ES-I3 (cell line): ENCODE measurements around the gene PRAMEF15.
"Not testable (repeated sequence)": the region's sequence is repeated elsewhere in the genome, so short reads cannot be mapped to it uniquely, and the experiment has no call there.

Experiments used
- H3K36me3 ChIP-seq: 2 replicates; pipeline ENCODE4 v1.6.1; 2013; ENCODE audit warnings: mild to moderate bottlenecking, low read length, control low read depth, moderate library complexity; ENCODE audit not compliant: insufficient read depth
- H3K4me1 ChIP-seq: 2 replicates; pipeline ENCODE4 v1.6.1; 2013; ENCODE audit warnings: mild to moderate bottlenecking, control low read depth, low read length; ENCODE audit not compliant: insufficient read depth
- H3K9ac ChIP-seq: 2 replicates; pipeline ENCODE4 v1.6.1; 2013; ENCODE audit warnings: low read depth, mild to moderate bottlenecking, low read length, moderate library complexity
- H3K9me3 ChIP-seq: 2 replicates; pipeline ENCODE4 v1.6.1; 2013; ENCODE audit warnings: mild to moderate bottlenecking, low read length, moderate library complexity; ENCODE audit not compliant: control insufficient read depth, insufficient read depth

PRAMEF15 gene

GRCh38 chr1:13315281-13315680 is at the start of gene PRAMEF15:
PRAMEF15 (plus strand) TSS chr1:13315581; CDS start chr1:13318408, 2,827 bp downstream.
- not testable (repeated sequence) for H3K9me3 ChIP-seq, H3K9ac ChIP-seq, H3K4me1 ChIP-seq, H3K36me3 ChIP-seq

GRCh38 chr1:13277016-13277415 is 38.4 kb upstream of the PRAMEF15 start:
- not testable (repeated sequence) for H3K4me1 ChIP-seq, H3K9me3 ChIP-seq, H3K9ac ChIP-seq, H3K36me3 ChIP-seq

GRCh38 chr1:13279617-13280016 is 35.8 kb upstream of the PRAMEF15 start:
- not testable (repeated sequence) for H3K4me1 ChIP-seq, H3K36me3 ChIP-seq, H3K9me3 ChIP-seq, H3K9ac ChIP-seq

GRCh38 chr1:13285037-13285436 is 30.3 kb upstream of the PRAMEF15 start, which contains the start of gene PRAMEF8:
PRAMEF8 (minus strand) TSS chr1:13285137; CDS start chr1:13284091, 1,046 bp downstream.
- not testable (repeated sequence) for H3K4me1 ChIP-seq, H3K9ac ChIP-seq, H3K36me3 ChIP-seq, H3K9me3 ChIP-seq

- H3K4me1 ChIP-seq, H3K9me3 ChIP-seq, H3K9ac ChIP-seq, H3K36me3 ChIP-seq: not testable (repeated sequence)
Observed at GRCh38 chr1:13289030-13289429, 26.4 kb upstream of the PRAMEF15 start.

- H3K9ac ChIP-seq, H3K4me1 ChIP-seq, H3K36me3 ChIP-seq, H3K9me3 ChIP-seq: not testable (repeated sequence)
Observed at GRCh38 chr1:13297216-13297931, 18.0 kb upstream of the PRAMEF15 start.

- H3K4me1 ChIP-seq, H3K9me3 ChIP-seq, H3K36me3 ChIP-seq, H3K9ac ChIP-seq: not testable (repeated sequence)
Observed at GRCh38 chr1:13298699-13299098, 16.7 kb upstream of the PRAMEF15 start.

GRCh38 chr1:13302197-13302596 is 13.2 kb upstream of the PRAMEF15 start:
- H3K9me3 ChIP-seq, H3K36me3 ChIP-seq, H3K9ac ChIP-seq, H3K4me1 ChIP-seq: not testable (repeated sequence)

- H3K9ac ChIP-seq, H3K9me3 ChIP-seq, H3K36me3 ChIP-seq, H3K4me1 ChIP-seq: not testable (repeated sequence)
Observed at GRCh38 chr1:13303239-13303638, 12.1 kb upstream of the PRAMEF15 start, which contains the start of gene PRAMEF33. PRAMEF33 (plus strand) TSS chr1:13303539; CDS start chr1:13305955, 2,416 bp downstream.

GRCh38 chr1:13342496-13342895 is 27.1 kb downstream of the PRAMEF15 start:
- H3K9ac ChIP-seq, H3K36me3 ChIP-seq, H3K4me1 ChIP-seq, H3K9me3 ChIP-seq: not testable (repeated sequence)

- not testable (repeated sequence) for H3K9ac ChIP-seq, H3K9me3 ChIP-seq, H3K36me3 ChIP-seq, H3K4me1 ChIP-seq
Observed at GRCh38 chr1:13347034-13347433, 31.7 kb downstream of the PRAMEF15 start, which contains the start of gene PRAMEF14. PRAMEF14 (minus strand) TSS chr1:13347134; CDS start chr1:13345314, 1,820 bp downstream.

GRCh38 chr1:13353476-13353875 is 38.1 kb downstream of the PRAMEF15 start:
- not testable (repeated sequence) for H3K9ac ChIP-seq, H3K9me3 ChIP-seq, H3K36me3 ChIP-seq, H3K4me1 ChIP-seq

- not testable (repeated sequence) for H3K9me3 ChIP-seq, H3K36me3 ChIP-seq, H3K9ac ChIP-seq, H3K4me1 ChIP-seq
Observed at GRCh38 chr1:13354475-13354874, 39.1 kb downstream of the PRAMEF15 start.

GRCh38 chr1:13356774-13357173 is 41.4 kb downstream of the PRAMEF15 start:
- H3K9ac ChIP-seq, H3K4me1 ChIP-seq, H3K9me3 ChIP-seq, H3K36me3 ChIP-seq: not testable (repeated sequence)

GRCh38 chr1:13362364-13362763 is 47.0 kb downstream of the PRAMEF15 start:
- not testable (repeated sequence) for H3K9ac ChIP-seq, H3K4me1 ChIP-seq

GRCh38 chr1:13364928-13365327 is 49.5 kb downstream of the PRAMEF15 start:
- H3K9me3 ChIP-seq, H3K36me3 ChIP-seq, H3K9ac ChIP-seq, H3K4me1 ChIP-seq: not testable (repeated sequence)

More at GRCh38 chr1:13362364-13362763, 47.0 kb downstream of the PRAMEF15 start:
- not testable (repeated sequence) for H3K36me3 ChIP-seq, H3K9me3 ChIP-seq
